IPS DF 4.7 (cell line): ENCODE measurements around the gene CYP2A13.
"Not testable (repeated sequence)": the region's sequence is repeated elsewhere in the genome, so short reads cannot be mapped to it uniquely, and the experiment has no call there.

Experiments used
- DNase-seq: peaks from one replicate; pipeline ENCODE4 v3.0.0-alpha.2; 2013; ENCODE audit warnings: low spot score; ENCODE audit errors: extremely low read depth

Gene CYP2A13, protein sequence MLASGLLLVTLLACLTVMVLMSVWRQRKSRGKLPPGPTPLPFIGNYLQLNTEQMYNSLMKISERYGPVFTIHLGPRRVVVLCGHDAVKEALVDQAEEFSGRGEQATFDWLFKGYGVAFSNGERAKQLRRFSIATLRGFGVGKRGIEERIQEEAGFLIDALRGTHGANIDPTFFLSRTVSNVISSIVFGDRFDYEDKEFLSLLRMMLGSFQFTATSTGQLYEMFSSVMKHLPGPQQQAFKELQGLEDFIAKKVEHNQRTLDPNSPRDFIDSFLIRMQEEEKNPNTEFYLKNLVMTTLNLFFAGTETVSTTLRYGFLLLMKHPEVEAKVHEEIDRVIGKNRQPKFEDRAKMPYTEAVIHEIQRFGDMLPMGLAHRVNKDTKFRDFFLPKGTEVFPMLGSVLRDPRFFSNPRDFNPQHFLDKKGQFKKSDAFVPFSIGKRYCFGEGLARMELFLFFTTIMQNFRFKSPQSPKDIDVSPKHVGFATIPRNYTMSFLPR

DNA sequence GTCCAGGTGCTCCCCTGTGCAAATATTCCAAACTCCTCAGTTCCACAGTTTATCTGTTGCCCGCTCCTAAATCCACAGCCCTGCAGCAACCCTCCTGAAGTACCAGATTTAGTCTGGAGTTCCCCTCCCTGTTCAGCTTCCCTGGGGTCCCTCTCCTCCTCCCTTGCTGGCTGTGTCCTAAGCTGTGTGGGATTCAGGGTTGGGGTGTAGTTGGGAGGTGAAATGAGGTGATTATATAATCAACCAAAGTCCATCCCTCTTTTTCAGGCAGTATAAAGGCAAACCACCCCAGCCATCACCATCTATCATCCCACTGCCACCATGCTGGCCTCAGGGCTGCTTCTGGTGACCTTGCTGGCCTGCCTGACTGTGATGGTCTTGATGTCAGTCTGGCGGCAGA lies at the start of gene CYP2A13:
TSS of gene CYP2A13 (plus strand) at position 301 of the 400 bp plus-strand sequence. CDS start at position 322, 21 bp downstream.
- no peak for DNase-seq

DNA sequence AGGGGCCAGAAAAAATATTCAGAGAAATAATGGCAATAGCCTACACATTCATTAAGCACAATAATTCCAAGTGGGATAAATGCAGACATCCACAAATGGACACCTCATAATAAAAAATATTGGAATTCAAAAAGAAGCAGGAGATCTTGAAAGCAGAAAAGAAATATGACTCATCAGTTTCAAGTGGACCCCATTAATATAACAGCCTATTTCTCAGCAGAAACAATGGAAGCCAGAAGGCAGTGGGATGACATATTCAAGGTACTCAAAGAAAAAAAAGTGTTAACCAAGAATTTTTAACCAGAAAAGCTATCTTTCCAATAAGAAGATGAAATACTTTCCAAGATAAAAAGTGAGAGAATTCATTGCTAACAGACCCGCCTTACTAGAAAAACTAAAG lies 48.4 kb upstream of the CYP2A13 start:
- no peak for DNase-seq

DNA sequence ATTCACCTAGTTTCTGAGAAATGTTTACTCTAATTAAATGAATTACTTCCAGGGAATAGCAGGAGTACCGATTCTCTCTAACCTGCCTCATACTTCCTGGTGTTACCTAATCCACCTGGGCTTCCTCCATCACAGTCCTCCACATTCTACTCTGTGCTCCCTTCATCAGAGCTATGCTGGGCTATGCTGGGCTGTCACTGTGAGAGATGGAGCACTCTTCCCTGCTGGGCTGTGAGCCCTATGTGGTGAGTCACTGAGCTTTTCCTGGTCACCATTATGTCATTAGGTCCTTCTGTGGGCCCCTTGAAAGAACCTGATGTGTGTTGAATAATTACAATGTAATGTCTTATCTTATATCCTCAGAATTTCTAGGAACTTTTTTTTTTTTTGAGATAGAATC lies 43.2 kb upstream of the CYP2A13 start:
- DNase-seq, result not testable (repeated sequence)

DNA sequence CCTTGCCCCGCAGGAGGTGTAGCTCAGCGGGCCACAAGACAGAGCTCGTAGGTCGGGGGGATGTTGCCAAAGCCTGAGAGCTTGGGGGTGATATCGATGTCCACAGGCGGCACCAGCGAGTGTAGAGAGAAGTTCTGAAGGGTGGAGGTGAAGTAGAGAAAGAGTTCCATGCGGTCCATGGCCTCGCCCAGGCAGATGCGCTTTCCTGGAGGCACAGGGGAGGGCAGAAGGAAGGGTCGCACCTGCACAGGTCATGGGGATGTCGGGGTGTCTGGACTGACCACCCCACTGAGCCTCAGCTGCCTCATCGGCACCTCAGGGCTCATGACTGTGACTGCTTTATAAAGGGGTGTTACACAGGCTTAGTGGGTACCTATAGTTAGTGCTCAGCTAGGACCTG lies 37.8 kb upstream of the CYP2A13 start:
- DNase-seq, result no peak

DNA sequence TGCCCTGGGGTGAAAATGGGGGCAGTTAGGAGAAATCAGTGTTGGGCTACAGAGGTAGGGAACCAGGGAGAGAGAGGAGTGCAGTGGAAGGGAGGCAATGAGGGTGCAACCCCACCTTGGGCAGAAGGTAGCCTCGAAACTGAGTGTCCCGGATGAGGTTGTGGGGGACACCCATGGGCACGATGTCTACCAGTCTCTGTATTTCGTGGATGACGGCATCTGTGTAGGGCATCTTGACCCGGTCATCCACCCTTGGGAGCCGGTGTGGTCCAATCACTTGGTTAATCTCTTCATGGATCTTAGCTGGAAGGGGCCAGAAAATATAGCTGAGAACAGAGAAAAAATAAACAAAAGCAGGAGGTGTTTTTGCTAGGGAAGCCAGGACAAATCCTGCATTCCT lies 36.1 kb upstream of the CYP2A13 start:
- DNase-seq, result not testable (repeated sequence)

DNA sequence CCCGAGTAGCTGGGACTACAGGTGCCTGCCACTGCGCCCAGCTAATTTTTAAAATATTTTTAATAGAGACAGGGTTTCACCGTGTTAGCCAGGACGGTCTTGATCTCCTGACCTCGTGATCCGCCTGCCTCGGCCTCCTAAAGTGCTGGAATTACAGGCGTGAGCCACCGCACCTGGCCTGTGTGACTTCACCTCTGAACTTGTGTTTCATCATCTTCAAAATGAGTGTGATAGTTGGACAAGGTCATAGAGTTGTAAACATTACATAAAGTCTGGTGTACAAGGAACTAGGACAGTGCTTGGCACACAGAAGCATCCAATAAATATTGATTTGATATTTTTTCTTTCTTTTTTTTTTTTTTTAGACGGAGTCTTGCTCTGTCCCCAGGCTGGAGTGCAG lies 34.9 kb upstream of the CYP2A13 start:
- DNase-seq, result not testable (repeated sequence)

DNA sequence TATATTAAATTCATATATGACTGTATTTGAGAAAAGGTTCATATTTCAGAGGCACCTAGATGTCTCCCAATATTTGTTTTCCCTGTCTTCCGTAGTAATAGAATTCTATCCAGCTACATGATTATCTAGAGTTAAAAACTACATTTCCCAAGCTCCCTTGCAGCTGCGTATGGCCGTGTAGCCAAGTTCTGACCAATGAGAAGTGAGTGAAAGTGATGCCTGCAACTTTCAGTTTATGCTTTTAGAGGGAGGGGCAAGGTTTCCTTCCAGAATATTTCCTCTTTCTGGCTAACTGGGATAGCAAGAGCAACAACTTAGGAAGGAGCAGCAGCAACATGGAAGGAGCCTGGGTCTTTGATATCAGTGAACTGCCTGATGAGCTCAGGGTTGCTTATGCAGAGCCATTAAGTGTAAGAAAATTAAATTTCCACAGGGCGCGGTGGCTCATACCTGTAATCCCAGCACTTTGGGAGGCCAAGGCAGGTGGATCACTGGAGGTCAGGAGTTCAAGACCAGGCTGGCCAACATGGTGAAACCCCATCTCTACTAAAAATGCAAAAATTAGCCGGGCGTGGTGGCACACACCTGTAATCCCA lies 23.2 kb upstream of the CYP2A13 start:
- peak; percentile 30 for DNase-seq

DNA sequence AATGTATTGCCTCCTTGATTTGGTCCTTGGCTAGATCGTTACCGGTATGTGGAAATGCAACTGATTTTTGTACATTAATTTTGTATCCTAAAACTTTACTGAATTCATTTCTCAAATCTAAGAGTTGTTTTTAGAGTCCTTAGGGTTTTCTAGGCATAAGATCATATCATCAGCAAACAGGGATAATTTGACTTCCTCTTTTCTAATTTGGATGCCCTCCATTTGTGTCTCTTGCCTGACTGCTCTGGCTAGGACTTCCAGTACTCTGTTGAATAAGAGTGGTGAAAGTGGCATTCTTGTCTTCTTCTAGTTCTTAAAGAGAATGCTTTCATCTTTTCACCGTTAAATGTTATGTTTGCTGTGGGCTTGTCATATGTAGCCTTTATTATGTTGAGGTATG lies 12.0 kb upstream of the CYP2A13 start:
- no peak for DNase-seq

DNA sequence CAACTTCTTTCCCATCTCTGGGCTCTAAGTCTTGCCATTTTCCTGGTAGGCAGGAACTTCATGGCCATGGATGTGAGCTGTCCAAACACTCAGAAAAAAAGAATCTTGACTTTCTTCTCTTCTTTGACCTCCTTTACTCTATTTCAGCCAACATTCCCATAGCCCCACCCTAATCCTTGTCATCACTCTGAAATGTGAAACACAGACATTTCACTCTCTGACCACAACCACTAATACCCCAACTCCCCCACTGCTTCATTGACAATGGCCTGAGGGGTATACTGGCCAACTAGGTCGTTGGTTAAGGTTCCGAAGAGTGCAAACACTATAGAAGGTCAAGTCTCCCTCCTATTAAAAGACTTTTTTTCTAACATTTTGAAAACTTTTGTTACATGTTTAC lies 4.7 kb upstream of the CYP2A13 start:
- no peak for DNase-seq

DNA sequence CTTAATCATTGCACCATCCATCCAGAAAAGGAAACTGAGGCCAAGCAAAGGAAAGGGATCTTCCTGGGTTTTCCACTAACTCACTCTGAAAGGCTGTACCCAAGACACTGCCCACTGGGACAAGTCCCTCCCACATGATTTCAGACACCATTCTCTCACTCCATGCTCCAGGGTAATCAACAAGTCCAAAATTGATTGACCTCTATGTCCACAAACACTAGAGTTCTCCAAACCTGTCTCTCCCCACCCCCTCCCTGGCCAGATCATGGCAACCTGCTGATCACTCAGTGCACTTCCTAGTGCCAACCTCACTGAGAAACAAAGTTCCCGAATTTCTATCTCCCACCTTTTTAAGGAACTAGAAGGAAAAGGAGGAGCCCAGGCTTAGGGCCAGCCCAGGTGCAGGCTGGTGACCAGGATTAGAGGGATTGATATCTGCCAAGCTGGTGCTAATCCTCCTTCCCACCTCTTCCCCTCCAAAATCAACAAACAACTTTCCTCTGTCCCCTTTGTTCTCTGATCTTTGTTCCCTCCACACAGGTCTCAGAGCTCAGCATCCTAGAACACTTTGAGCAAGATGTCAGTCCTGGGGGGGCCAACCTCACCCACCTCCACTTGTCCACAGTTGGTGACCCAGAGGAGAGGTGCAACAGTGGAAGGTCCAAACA lies 2.4 kb upstream of the CYP2A13 start:
- DNase-seq, result no peak

DNA sequence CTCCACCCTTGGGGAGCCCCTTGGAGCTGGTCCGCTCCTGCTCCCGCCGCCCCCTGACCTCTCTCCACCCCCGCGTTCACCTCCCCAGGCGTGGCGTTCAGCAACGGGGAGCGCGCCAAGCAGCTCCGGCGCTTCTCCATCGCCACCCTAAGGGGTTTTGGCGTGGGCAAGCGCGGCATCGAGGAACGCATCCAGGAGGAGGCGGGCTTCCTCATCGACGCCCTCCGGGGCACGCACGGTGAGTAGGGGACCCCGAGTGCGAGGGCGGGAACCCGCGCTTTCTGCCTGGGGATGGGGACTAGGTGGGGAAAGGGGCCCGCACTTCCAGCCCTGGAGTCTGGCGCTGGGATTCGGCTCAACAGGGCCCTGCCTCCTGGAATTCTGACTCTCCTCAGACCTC lies 1.7 kb downstream of the CYP2A13 start:
- DNase-seq, result no peak

DNA sequence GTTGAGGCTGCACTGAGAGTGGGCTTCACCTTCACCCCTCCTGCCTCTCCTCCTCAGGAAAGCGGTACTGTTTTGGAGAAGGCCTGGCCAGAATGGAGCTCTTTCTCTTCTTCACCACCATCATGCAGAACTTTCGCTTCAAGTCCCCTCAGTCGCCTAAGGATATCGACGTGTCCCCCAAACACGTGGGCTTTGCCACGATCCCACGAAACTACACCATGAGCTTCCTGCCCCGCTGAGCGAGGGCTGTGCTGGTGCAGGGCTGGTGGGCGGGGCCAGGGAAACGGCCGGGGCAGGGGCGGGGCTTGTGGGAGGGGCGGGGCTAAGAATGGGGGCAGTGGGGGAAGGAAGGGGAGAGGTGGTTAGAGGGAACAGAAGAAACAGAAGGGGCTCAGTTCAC lies 7.5 kb downstream of the CYP2A13 start:
- DNase-seq, result no peak

DNA sequence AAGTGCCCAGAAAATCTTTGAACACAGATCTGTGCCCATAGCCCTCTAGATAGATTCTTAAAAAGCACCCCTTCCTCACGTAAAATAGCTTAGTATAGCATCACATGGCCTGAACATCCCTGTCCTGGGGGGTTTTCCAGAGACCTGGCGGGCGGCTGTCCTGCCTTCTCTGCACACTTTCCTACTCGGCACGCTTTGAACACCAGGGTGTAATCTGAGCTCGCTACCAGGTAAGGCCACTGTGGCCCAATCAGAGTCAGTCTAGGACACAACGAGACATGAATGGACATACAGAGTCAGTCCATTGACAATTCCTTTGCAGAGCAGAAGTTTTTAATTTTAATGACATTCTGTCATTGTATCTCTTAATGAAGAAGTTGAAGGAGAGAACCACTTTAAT lies 8.1 kb downstream of the CYP2A13 start:
- no peak for DNase-seq

DNA sequence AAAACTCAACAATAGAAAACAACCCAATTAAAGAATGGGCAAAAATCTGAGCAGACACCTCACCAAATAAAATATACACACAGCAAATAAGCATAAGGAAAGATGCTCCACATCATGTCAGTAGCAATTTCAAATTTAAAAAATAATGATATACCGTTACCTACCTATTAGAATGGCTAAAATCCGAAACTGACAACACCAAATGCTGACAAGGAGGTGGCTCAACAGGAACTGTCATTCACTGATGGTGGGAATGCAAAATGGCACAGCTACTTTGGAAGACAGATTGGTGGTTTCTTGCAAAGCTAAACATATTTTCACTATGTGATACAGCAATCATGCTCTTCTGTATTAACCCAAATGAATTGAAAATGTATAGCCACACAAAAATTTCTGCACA lies 9.1 kb downstream of the CYP2A13 start:
- DNase-seq, result no peak

DNA sequence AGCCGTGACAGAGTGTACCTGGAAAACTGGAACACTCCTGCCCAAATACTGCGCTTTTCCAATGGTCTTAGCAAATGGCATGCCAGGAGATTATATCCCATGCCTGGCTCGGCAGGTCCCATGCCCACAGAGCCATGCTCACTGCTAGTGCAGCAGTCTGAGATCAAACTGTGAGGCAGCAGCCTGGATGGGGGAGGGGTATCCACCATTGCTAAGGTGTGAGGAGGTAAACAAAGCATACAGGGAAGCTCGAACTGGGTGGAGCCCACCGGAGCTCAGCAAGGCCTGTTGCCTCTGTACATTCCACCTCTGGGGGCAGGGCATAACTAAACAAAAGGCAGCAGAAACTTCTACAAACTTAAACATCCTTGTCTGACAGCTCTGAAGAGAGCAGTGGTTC lies 10.5 kb downstream of the CYP2A13 start:
- DNase-seq, result no peak

DNA sequence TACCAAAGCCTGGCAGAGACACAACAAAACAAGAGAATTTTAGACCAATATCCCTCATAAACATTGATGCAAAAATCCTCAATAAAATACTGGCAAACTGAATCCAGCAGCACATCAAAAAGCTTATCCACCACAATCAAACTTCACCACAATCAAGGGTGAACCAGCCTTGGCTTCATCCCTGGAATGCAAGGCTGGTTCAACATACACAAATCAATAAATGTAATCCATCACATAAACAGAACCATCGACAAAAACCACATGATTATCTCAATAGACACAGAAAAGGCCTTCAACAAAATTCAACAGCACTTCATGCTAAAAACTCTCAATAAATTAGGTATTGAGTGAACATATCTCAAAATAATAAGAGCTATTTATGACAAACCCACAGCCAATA lies 14.0 kb downstream of the CYP2A13 start:
- not testable (repeated sequence) for DNase-seq

DNA sequence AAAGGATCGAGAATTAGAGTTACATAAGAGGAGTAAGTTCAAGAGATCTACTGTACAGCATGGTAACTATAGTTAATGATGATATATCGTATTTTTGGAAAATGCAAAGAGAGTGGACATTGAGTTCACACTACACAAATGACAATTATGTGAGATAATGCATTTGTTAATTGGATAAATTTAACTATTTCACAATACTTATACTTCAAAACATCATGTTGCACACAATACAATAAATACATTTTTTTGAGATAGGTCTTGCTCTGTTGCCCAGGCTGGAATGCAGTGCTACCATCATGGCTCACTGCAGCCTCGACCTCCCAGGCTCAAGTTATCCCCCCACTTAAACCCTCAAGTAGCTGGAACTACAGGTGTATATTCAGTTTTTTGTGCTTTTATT lies 17.9 kb downstream of the CYP2A13 start:
- DNase-seq, result no peak

DNA sequence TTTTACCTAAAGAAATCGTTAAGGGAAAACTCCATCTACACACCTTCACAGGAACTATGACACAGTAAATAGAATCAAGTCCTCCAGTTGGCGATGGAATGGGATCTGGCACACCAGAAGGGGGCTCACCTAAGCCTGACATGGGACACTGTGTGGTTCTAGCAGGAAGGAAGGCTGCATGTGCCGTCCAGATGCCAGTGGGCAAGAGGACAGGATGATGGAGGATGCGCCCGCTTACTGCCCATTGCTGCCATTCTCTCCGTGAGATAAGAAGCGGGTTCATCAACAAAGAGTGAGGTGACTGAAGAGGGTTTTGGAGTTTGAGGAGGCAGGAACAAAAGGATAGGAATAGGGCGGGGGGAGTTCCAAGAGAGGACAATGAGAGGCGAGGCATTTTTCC lies 23.0 kb downstream of the CYP2A13 start:
- no peak for DNase-seq

DNA sequence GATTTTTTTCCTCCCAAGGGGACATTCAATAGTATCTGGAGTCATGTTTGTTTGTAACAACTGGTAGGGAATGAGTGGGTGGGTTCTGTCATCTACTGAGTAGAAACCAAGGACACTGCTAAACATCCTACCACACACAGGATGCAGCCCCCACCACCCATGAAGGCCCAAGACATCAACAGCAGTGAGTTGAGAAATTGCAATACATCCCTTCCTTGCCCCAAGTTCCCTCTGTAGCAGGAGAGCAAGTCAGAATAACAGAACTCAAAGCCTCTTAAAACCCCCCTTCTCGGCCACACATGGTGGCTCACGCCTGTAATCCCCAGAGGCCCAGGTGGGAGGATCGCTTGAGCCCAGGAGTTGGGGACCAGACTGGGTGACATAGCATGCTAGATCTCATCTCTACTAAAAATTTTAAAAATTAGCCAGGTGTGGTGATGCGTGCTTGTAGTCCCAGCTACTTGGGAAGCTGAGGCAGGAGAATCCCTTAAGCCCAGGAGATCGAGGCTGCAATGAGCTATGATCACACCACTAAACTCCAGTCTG lies 23.6 kb downstream of the CYP2A13 start:
- DNase-seq, result no peak

DNA sequence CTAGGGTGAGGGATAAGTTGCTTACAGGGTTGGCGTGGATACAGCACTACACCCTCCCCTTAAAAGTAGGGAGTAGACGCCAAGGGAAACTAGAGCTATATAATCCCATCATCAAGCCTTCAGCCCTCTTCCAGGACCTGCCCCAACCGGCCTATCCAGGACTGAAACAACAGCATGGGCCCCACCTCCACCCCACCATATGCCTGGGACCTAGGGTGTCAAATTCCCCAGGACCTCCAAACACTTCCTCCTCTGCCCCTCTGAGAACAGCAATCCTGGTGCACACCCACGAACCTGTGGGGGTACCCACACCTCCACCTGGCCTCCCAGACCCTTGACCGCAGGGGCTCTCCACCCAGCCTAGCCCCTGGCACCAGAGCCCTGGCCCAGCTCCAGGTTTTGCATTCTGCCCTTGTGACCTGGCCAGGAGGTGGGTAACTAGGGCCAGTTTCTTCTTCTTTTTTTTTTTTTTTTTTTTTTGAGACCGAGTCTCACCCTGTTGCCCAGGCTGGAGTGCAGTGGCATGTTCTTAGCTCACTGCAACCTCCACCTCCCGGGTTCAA lies 24.6 kb downstream of the CYP2A13 start:
- no peak for DNase-seq

DNA sequence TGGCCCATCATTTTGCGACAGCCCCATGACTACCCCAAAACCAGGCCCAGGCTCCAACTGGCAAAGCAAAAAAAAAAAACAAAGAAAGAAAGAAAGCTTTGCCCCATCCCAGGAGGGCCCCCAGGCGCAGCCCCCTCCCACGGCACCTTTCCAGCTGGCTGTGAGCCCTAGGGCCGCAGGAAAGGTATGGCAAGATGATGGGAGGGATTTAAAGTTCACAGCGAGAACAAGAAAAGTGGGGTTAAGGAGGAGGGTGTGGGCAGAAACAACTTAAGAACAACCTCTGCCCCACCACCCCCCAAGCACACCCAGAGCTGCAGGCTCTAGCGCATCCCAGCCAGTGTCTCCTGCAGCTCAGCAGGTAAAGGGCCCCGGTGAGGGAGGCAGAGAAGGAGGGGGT lies 25.9 kb downstream of the CYP2A13 start, which contains the start of gene CYP2F1:
TSS of gene CYP2F1 (plus strand) at position 301 of the 400 bp plus-strand sequence. CDS start 1,757 bp downstream, outside the sequence.
- no peak for DNase-seq

DNA sequence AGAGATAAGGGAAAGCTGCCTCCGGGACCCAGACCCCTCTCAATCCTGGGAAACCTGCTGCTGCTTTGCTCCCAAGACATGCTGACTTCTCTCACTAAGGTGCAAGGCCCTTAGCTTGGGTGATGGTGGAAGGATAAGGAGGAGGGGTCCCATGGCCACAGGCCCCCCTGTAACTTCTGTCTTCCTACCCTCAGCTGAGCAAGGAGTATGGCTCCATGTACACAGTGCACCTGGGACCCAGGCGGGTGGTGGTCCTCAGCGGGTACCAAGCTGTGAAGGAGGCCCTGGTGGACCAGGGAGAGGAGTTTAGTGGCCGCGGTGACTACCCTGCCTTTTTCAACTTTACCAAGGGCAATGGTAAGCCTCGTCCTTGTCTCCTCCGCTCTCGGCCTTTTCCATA lies 28.0 kb downstream of the CYP2A13 start:
- no peak for DNase-seq
